Measurements from ENCODE around the gene SVIP. TPM values are rescaled to one million over a fixed set of nuclear protein-coding genes. Genes with fewer than 3 reads are reported as not detected.
A peak's percentile ranks its signal among the peaks of the same experiment; 100 is the strongest.

SVIP gene
- polyA plus RNA-seq, 3 donors: 1.0 to 3.1 (median 2.6) TPM

- intact Hi-C loops (cut with micrococcal nuclease): no loop called here
- H3K4me1 ChIP-seq (ENCODE audit: control insufficient read depth in 1 of 2, insufficient read depth in 2 of 2, low read length in 2 of 2): peaks cover 3 to 4% of the 10 kb centered on the region in 2 donors
- WGBS (ENCODE audit: insufficient coverage): 92% methylated on average over 2 of the region's 3 CpGs
- H3K4me3 ChIP-seq (replicated peaks in 1 of 3; ENCODE audit: low read depth in 2 of 3, low read length in 3 of 3): no peak overlapping the region
- H3K79me2 ChIP-seq (ENCODE audit: insufficient read depth, low read length): no peaks in the 10 kb centered on the region
- Mint-ChIP-seq H3K27me3 (ENCODE audit: low read depth in 3 of 3) (peaks cover 0 to 2% (median 0%) of the 10 kb centered on the region in 3 donors), H3K9me3 (peaks cover 3 to 15% (median 6%) of the 10 kb centered on the region in 7 donors), H3K4me1 (peaks cover 10% of the 10 kb centered on the region), H3K27ac (no peak overlapping the region), H3K4me3 (no peak overlapping the region), H3K36me3 (no peaks in the 10 kb centered on the region)
- H4K20me1 ChIP-seq (ENCODE audit: insufficient read depth, low read length): no peaks in the 10 kb centered on the region
- H3K27ac ChIP-seq (ENCODE audit: low read depth in 1 of 2, low read length in 2 of 2): no peak overlapping the region
- H3K4me2 ChIP-seq (replicated peaks; ENCODE audit: extremely low read depth, low read length, poor library complexity, severe bottlenecking): no peak overlapping the region
- DNase-seq: no peak
- H3K9ac ChIP-seq (ENCODE audit: insufficient read depth, low read length, poor library complexity, severe bottlenecking): no peak overlapping the region
- peaks cover 3 to 8% of the 10 kb centered on the region in 2 donors for H3K9me3 ChIP-seq (replicated peaks in 1 of 2; ENCODE audit: control insufficient read depth in 1 of 2, insufficient read depth in 1 of 2, low read length in 2 of 2)
- H2AFZ ChIP-seq (ENCODE audit: insufficient read depth, low read depth, low read length, poor library complexity, severe bottlenecking): no peak overlapping the region
- H3K27me3 ChIP-seq (ENCODE audit: control insufficient read depth in 2 of 2, insufficient read depth in 2 of 2, low read length in 2 of 2): peaks cover 0 to 2% of the 10 kb centered on the region in 2 donors
- H3K36me3 ChIP-seq (replicated peaks in 1 of 2; ENCODE audit: control insufficient read depth in 1 of 2, insufficient read depth in 2 of 2, low read length in 2 of 2): no peaks in the 10 kb centered on the region
- TF ChIP-seq, protein P1, sequence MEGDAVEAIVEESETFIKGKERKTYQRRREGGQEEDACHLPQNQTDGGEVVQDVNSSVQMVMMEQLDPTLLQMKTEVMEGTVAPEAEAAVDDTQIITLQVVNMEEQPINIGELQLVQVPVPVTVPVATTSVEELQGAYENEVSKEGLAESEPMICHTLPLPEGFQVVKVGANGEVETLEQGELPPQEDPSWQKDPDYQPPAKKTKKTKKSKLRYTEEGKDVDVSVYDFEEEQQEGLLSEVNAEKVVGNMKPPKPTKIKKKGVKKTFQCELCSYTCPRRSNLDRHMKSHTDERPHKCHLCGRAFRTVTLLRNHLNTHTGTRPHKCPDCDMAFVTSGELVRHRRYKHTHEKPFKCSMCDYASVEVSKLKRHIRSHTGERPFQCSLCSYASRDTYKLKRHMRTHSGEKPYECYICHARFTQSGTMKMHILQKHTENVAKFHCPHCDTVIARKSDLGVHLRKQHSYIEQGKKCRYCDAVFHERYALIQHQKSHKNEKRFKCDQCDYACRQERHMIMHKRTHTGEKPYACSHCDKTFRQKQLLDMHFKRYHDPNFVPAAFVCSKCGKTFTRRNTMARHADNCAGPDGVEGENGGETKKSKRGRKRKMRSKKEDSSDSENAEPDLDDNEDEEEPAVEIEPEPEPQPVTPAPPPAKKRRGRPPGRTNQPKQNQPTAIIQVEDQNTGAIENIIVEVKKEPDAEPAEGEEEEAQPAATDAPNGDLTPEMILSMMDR (IDR thresholded peaks at IDR 0.05): no peak
Observed at GRCh38 chr11:22808571-22809197, 20.9 kb downstream of the SVIP start.

GRCh38 chr11:22807855-22808570 is 21.6 kb downstream of the SVIP start:
- Histone ChIP-seq H3K79me2 (ENCODE audit: insufficient read depth, low read length) (no peaks in the 10 kb centered on the region), H4K20me1 (ENCODE audit: insufficient read depth, low read length) (no peaks in the 10 kb centered on the region), H3K9me3 (replicated peaks in 1 of 2; ENCODE audit: control insufficient read depth in 1 of 2, insufficient read depth in 1 of 2, low read length in 2 of 2) (peaks cover 3 to 8% of the 10 kb centered on the region in 2 donors), H3K4me2 (replicated peaks; ENCODE audit: extremely low read depth, low read length, poor library complexity, severe bottlenecking) (no peak overlapping the region), H3K27me3 (ENCODE audit: control insufficient read depth in 2 of 2, insufficient read depth in 2 of 2, low read length in 2 of 2) (peaks cover 0 to 2% of the 10 kb centered on the region in 2 donors), H3K27ac (ENCODE audit: low read depth in 1 of 2, low read length in 2 of 2) (no peak overlapping the region), H2AFZ (ENCODE audit: insufficient read depth, low read depth, low read length, poor library complexity, severe bottlenecking) (no peak overlapping the region), H3K4me1 (ENCODE audit: control insufficient read depth in 1 of 2, insufficient read depth in 2 of 2, low read length in 2 of 2) (peaks cover 3 to 4% of the 10 kb centered on the region in 2 donors), H3K36me3 (replicated peaks in 1 of 2; ENCODE audit: control insufficient read depth in 1 of 2, insufficient read depth in 2 of 2, low read length in 2 of 2) (no peaks in the 10 kb centered on the region), H3K9ac (ENCODE audit: insufficient read depth, low read length, poor library complexity, severe bottlenecking) (no peak overlapping the region), H3K4me3 (replicated peaks in 1 of 3; ENCODE audit: low read depth in 2 of 3, low read length in 3 of 3) (no peak overlapping the region)
- no peak overlapping the region for H3K27ac Mint-ChIP-seq
- no peak overlapping the region for H3K4me3 Mint-ChIP-seq
- DNase-seq: peak in 1 of 3 donors; percentile 5
- H3K36me3 Mint-ChIP-seq: no peaks in the 10 kb centered on the region
- WGBS (ENCODE audit: insufficient coverage): no CpG with 5 or more reads among the region's 2 CpGs
- peaks cover 10% of the 10 kb centered on the region for H3K4me1 Mint-ChIP-seq
- intact Hi-C loops (cut with micrococcal nuclease): no loop called here
- H3K27me3 Mint-ChIP-seq (ENCODE audit: low read depth in 3 of 3): peaks cover 0 to 2% (median 0%) of the 10 kb centered on the region in 3 donors
- TF ChIP-seq, protein P1 (IDR thresholded peaks at IDR 0.05): no peak
- peaks cover 3 to 15% (median 6%) of the 10 kb centered on the region in 7 donors for H3K9me3 Mint-ChIP-seq

All from CD14-positive monocyte (primary cell).